GM19025 (cell line): ENCODE measurements around the gene SLC6A12.
"Not testable (repeated sequence)": the region's sequence is repeated elsewhere in the genome, so short reads cannot be mapped to it uniquely, and the experiment has no call there.

Experiments
- ATAC-seq: cut with Tn5 transposase; IDR thresholded peaks from one replicate; pipeline ENCODE4 v1.9.1; 2021; ENCODE audit warnings: mild to moderate bottlenecking, low read depth, moderate library complexity; ENCODE audit not compliant: unreplicated experiment

The SLC6A12 gene

GRCh38 chr12:218728-219590, 5.0 kb upstream of the SLC6A12 start:
- ATAC-seq, result no peak

- no peak for ATAC-seq
Observed at GRCh38 chr12:218221-218620, 4.3 kb upstream of the SLC6A12 start.

GRCh38 chr12:217029-217428, 3.1 kb upstream of the SLC6A12 start:
- not testable (repeated sequence) for ATAC-seq

- no peak for ATAC-seq
Observed at GRCh38 chr12:215116-215515, 1.2 kb upstream of the SLC6A12 start.

- ATAC-seq, result no peak
Observed at GRCh38 chr12:213527-213932, 427 bp downstream of the SLC6A12 start.

- no peak for ATAC-seq
Observed at GRCh38 chr12:212715-213526, 1.0 kb downstream of the SLC6A12 start.

- no peak for ATAC-seq
Observed at GRCh38 chr12:212415-212714, 1.6 kb downstream of the SLC6A12 start.

GRCh38 chr12:211639-212414, 2.1 kb downstream of the SLC6A12 start:
- no peak for ATAC-seq

- no peak for ATAC-seq
Observed at GRCh38 chr12:211142-211465, 2.9 kb downstream of the SLC6A12 start.

GRCh38 chr12:210277-211141, 3.4 kb downstream of the SLC6A12 start:
- no peak for ATAC-seq

GRCh38 chr12:209851-210250, 4.1 kb downstream of the SLC6A12 start:
- ATAC-seq, result no peak

GRCh38 chr12:209246-209645, 4.7 kb downstream of the SLC6A12 start:
- no peak for ATAC-seq

- no peak for ATAC-seq
Observed at GRCh38 chr12:208813-209212, 5.1 kb downstream of the SLC6A12 start.

- ATAC-seq, result no peak
Observed at GRCh38 chr12:207804-208203, 6.2 kb downstream of the SLC6A12 start.

GRCh38 chr12:206746-207440, 7.1 kb downstream of the SLC6A12 start:
- ATAC-seq, result no peak

GRCh38 chr12:205026-205425, 8.9 kb downstream of the SLC6A12 start:
- no peak for ATAC-seq

GRCh38 chr12:204261-204678, 9.7 kb downstream of the SLC6A12 start:
- ATAC-seq, result no peak

GRCh38 chr12:203462-204260, 10.3 kb downstream of the SLC6A12 start:
- ATAC-seq, result no peak

GRCh38 chr12:203074-203461, 10.9 kb downstream of the SLC6A12 start:
- ATAC-seq, result no peak
